Ishikawa (cell line): ENCODE measurements around the gene KPRP.

ENCODE experiments used
- CEBPB ChIP-seq: IDR thresholded peaks from 2 replicates; pipeline ENCODE4 v1.6.1; 2012
- CREB1 ChIP-seq: IDR thresholded peaks from 2 replicates; pipeline ENCODE4 v1.6.1; 2012; ENCODE audit warnings: low read depth
- EGR1 ChIP-seq: IDR thresholded peaks from 2 replicates; pipeline ENCODE4 v1.6.1; 2012
- EP300 ChIP-seq: IDR thresholded peaks from 2 replicates; pipeline ENCODE4 v1.6.1; 2012; ENCODE audit warnings: borderline replicate concordance
- FOXM1 ChIP-seq: IDR thresholded peaks from 2 replicates; pipeline ENCODE4 v1.6.1; 2012; ENCODE audit warnings: low read depth, borderline replicate concordance
- MAX ChIP-seq: IDR thresholded peaks from 2 replicates; pipeline ENCODE4 v1.6.1; 2012
- NFIC ChIP-seq: IDR thresholded peaks from 2 replicates; pipeline ENCODE4 v1.6.1; 2012
- RAD21 ChIP-seq: IDR thresholded peaks from 2 replicates; pipeline ENCODE4 v1.6.1; 2012; ENCODE audit warnings: low read depth
- REST ChIP-seq: IDR thresholded peaks from 2 replicates; pipeline ENCODE4 v1.6.1; 2012; ENCODE audit warnings: low read depth, mild to moderate bottlenecking
- TAF1 ChIP-seq: IDR thresholded peaks from 2 replicates; pipeline ENCODE4 v1.6.1; 2012; ENCODE audit warnings: low read depth, mild to moderate bottlenecking
- TCF12 ChIP-seq: IDR thresholded peaks from 2 replicates; pipeline ENCODE4 v1.6.1; 2012; ENCODE audit warnings: low read depth
- TEAD4 ChIP-seq: IDR thresholded peaks from 2 replicates; pipeline ENCODE4 v1.6.1; 2012
- USF1 ChIP-seq: IDR thresholded peaks from 2 replicates; pipeline ENCODE4 v1.6.1; 2012
- YY1 ChIP-seq: IDR thresholded peaks from 2 replicates; pipeline ENCODE4 v1.6.1; 2012; ENCODE audit warnings: low read depth
- ZBTB7A ChIP-seq: IDR thresholded peaks from 2 replicates; pipeline ENCODE4 v1.6.1; 2012; ENCODE audit warnings: low read depth

The KPRP gene

GRCh38 chr1:152743371-152744145 is 14.3 kb upstream of the KPRP start:
- no peak for TF ChIP-seq EGR1
- no peak for TF ChIP-seq TCF12
- no peak for TF ChIP-seq YY1
- TF ChIP-seq RAD21, result no peak
- TF ChIP-seq ZBTB7A, result no peak
- TF ChIP-seq EP300, result no peak
- no peak for TF ChIP-seq NFIC
- no peak for TF ChIP-seq CEBPB
- no peak for TF ChIP-seq MAX
- no peak for TF ChIP-seq FOXM1

- TF ChIP-seq USF1 (peak; percentile 48), YY1 (no peak), TAF1 (no peak)
Observed at GRCh38 chr1:152745289-152745704, 12.5 kb upstream of the KPRP start.

- no peak for TF ChIP-seq CREB1
- TF ChIP-seq CEBPB, result no peak
- TF ChIP-seq NFIC, result no peak
- TF ChIP-seq MAX, result no peak
- no peak for TF ChIP-seq RAD21
- TF ChIP-seq TCF12, result no peak
- TF ChIP-seq EP300, result no peak
- no peak for TF ChIP-seq ZBTB7A
- TF ChIP-seq EGR1, result no peak
- no peak for TF ChIP-seq REST
- TF ChIP-seq YY1, result no peak
Observed at GRCh38 chr1:152745765-152746444, 11.9 kb upstream of the KPRP start.

- TF ChIP-seq TAF1 (no peak), NFIC (no peak), CEBPB (no peak), RAD21 (no peak), REST (no peak), TCF12 (no peak), EP300 (no peak)
Observed at GRCh38 chr1:152747831-152748230, 10.0 kb upstream of the KPRP start.

GRCh38 chr1:152752225-152752624 is 5.6 kb upstream of the KPRP start:
- no peak for TF ChIP-seq YY1
- no peak for TF ChIP-seq NFIC
- no peak for TF ChIP-seq FOXM1
- TF ChIP-seq CEBPB, result no peak
- TF ChIP-seq EP300, result no peak
- TF ChIP-seq TEAD4, result no peak
- TF ChIP-seq TCF12, result no peak
- TF ChIP-seq TAF1, result no peak
- TF ChIP-seq CREB1, result no peak

GRCh38 chr1:152753586-152753985 is 4.2 kb upstream of the KPRP start:
- no peak for TF ChIP-seq EGR1
- TF ChIP-seq EP300, result no peak
- no peak for TF ChIP-seq TEAD4
- TF ChIP-seq TCF12, result no peak
- TF ChIP-seq CREB1, result no peak
- no peak for TF ChIP-seq REST
- no peak for TF ChIP-seq MAX
- no peak for TF ChIP-seq CEBPB
- no peak for TF ChIP-seq ZBTB7A
- no peak for TF ChIP-seq TAF1
- TF ChIP-seq YY1, result no peak
- TF ChIP-seq NFIC, result no peak
- TF ChIP-seq FOXM1, result no peak
- no peak for TF ChIP-seq RAD21
- no peak for TF ChIP-seq USF1
